AG10803 (cell line): Measurements from ENCODE around the gene DLG5.
A peak's percentile ranks its signal among the peaks of the same experiment; 100 is the strongest.

Experiments used
- DNase-seq: peaks from one replicate; pipeline ENCODE4 v3.0.0; 2010; ENCODE audit warnings: low read depth
- H3K4me3 ChIP-seq: 2 replicates; pipeline ENCODE4 v1.5.1; 2011; ENCODE audit warnings: mild to moderate bottlenecking, low read length, control low read depth
- TF ChIP-seq, protein P1 (sequence below): conservative IDR thresholded peaks from 2 replicates; pipeline ENCODE4 v1.5.1; 2011; ENCODE audit warnings: mild to moderate bottlenecking, low read length, control low read depth, inconsistent platforms

Gene DLG5

DNA sequence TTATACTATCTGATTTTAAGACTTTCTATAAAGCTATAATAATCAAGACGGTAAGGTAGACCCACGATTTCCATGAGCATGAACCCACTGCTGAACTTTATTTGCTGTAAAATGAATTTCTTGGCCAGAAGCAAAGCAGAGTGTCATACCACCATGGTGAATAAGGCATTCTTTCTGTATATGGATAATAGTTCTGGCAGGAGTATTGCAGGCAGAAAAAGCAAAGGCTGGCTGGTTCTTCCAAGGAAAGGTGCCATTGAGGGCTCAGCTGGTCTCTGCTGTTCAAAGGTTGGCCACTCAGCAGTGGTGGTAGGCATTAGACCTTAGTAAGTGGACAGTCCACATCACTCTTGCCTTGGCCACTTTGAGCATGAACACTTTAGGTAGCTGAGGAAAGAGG is 184.8 kb downstream of the DLG5 start:
- H3K4me3 ChIP-seq: no peak overlapping the region
- peak; percentile 66 for DNase-seq
- TF ChIP-seq, protein P1, sequence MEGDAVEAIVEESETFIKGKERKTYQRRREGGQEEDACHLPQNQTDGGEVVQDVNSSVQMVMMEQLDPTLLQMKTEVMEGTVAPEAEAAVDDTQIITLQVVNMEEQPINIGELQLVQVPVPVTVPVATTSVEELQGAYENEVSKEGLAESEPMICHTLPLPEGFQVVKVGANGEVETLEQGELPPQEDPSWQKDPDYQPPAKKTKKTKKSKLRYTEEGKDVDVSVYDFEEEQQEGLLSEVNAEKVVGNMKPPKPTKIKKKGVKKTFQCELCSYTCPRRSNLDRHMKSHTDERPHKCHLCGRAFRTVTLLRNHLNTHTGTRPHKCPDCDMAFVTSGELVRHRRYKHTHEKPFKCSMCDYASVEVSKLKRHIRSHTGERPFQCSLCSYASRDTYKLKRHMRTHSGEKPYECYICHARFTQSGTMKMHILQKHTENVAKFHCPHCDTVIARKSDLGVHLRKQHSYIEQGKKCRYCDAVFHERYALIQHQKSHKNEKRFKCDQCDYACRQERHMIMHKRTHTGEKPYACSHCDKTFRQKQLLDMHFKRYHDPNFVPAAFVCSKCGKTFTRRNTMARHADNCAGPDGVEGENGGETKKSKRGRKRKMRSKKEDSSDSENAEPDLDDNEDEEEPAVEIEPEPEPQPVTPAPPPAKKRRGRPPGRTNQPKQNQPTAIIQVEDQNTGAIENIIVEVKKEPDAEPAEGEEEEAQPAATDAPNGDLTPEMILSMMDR: no peak
